Measurements from ENCODE around the gene IL34. TPM values are rescaled to one million over a fixed set of nuclear protein-coding genes. Genes with fewer than 3 reads are reported as not detected.
"Not testable (repeated sequence)": the region's sequence is repeated elsewhere in the genome, so short reads cannot be mapped to it uniquely, and the experiment has no call there.

IL34 gene
- total and polyA plus RNA-seq, 8 donors = 0.45 to 5.9 (median 1.8) TPM; not detected in 2

- H3K36me3 ChIP-seq = no peaks in the 10 kb centered on the region
- H3K9me3 ChIP-seq = peaks cover 0 to 15% (median 6%) of the 10 kb centered on the region in 4 donors
- TF ChIP-seq POLR2AphosphoS5 (IDR thresholded peaks at IDR 0.05) (no peak), CTCF (IDR thresholded peaks at IDR 0.05) (no peak), EP300 (IDR thresholded peaks at IDR 0.05) (no peak), POLR2A (IDR thresholded peaks at IDR 0.05) (no peak)
- H3K27me3 ChIP-seq = no peaks in the 10 kb centered on the region
- H3K4me3 ChIP-seq = no peak overlapping the region
- no peaks in the 10 kb centered on the region for H3K4me1 ChIP-seq
- DNase-seq = no peak
- intact Hi-C loops (cut with DNase I; ENCODE audit: low total_unique reads) = no loop called here
- no peak overlapping the region for H3K27ac ChIP-seq
- WGBS, 5 donors = 78 to 82% (median 81%) methylated on average over 3 of the region's 3 CpGs
Observed at GRCh38 chr16:70627696-70628095, 18.7 kb upstream of the IL34 start.

- intact Hi-C loops (cut with DNase I; ENCODE audit: low total_unique reads) = no loop called here
- TF ChIP-seq POLR2AphosphoS5 (IDR thresholded peaks at IDR 0.05) (no peak), EP300 (IDR thresholded peaks at IDR 0.05) (no peak), POLR2A (IDR thresholded peaks at IDR 0.05) (no peak), CTCF (IDR thresholded peaks at IDR 0.05) (no peak)
- DNase-seq = no peak
- H3K27me3 ChIP-seq = no peaks in the 10 kb centered on the region
- H3K4me3 ChIP-seq = no peak overlapping the region
- peaks cover 0 to 15% (median 6%) of the 10 kb centered on the region in 4 donors for H3K9me3 ChIP-seq
- 80 to 87% (median 82%) methylated on average over 3 of the region's 3 CpGs for WGBS, 5 donors
- peaks cover 0 to 7% (median 0%) of the 10 kb centered on the region in 4 donors for H3K4me1 ChIP-seq
- H3K36me3 ChIP-seq = no peaks in the 10 kb centered on the region
- peak overlapping the region in 1 of 5 donors; percentile 9 for H3K27ac ChIP-seq
Observed at GRCh38 chr16:70630960-70631745, 15.2 kb upstream of the IL34 start.

- H3K27ac ChIP-seq = no peak overlapping the region
- WGBS, 5 donors = 83 to 90% (median 89%) methylated on average over 5 of the region's 5 CpGs
- TF ChIP-seq CTCF (IDR thresholded peaks at IDR 0.05) (no peak), EP300 (IDR thresholded peaks at IDR 0.05) (no peak), POLR2AphosphoS5 (IDR thresholded peaks at IDR 0.05) (no peak), POLR2A (IDR thresholded peaks at IDR 0.05) (no peak)
- H3K9me3 ChIP-seq = peaks cover 0 to 15% (median 6%) of the 10 kb centered on the region in 4 donors
- H3K4me3 ChIP-seq = no peak overlapping the region
- no peaks in the 10 kb centered on the region for H3K27me3 ChIP-seq
- no peaks in the 10 kb centered on the region for H3K36me3 ChIP-seq
- DNase-seq = no peak
- intact Hi-C loops (cut with DNase I; ENCODE audit: low total_unique reads) = no loop called here
- H3K4me1 ChIP-seq = peaks cover 0 to 7% (median 0%) of the 10 kb centered on the region in 4 donors
Observed at GRCh38 chr16:70632273-70632672, 14.1 kb upstream of the IL34 start.

GRCh38 chr16:70633617-70634016, 12.7 kb upstream of the IL34 start:
- WGBS, 5 donors = 81 to 90% (median 89%) methylated on average over 10 of the region's 10 CpGs
- Histone ChIP-seq H3K4me1 (peaks cover 0 to 11% (median 1%) of the 10 kb centered on the region in 4 donors), H3K9me3 (peaks cover 0 to 15% (median 6%) of the 10 kb centered on the region in 4 donors)
- DNase-seq; H3K4me3 ChIP-seq; H3K27me3 ChIP-seq; H3K27ac ChIP-seq; intact Hi-C loops (cut with DNase I; ENCODE audit: low total_unique reads); H3K36me3 ChIP-seq: not testable (repeated sequence)

GRCh38 chr16:70634861-70635260, 11.5 kb upstream of the IL34 start:
- intact Hi-C loops (cut with DNase I; ENCODE audit: low total_unique reads) = no loop called here
- H3K4me3 ChIP-seq = no peak overlapping the region
- H3K27ac ChIP-seq = peak overlapping the region in 2 of 5 donors; percentile 2 to 43
- H3K9me3 ChIP-seq = peaks cover 0 to 15% (median 6%) of the 10 kb centered on the region in 4 donors
- WGBS, 5 donors = 73 to 84% (median 78%) methylated on average over 4 of the region's 4 CpGs
- no peaks in the 10 kb centered on the region for H3K36me3 ChIP-seq
- TF ChIP-seq POLR2AphosphoS5 (IDR thresholded peaks at IDR 0.05) (no peak), CTCF (IDR thresholded peaks at IDR 0.05) (no peak), EP300 (IDR thresholded peaks at IDR 0.05) (no peak), POLR2A (IDR thresholded peaks at IDR 0.05) (no peak)
- DNase-seq = no peak
- H3K4me1 ChIP-seq = peaks cover 0 to 19% (median 5%) of the 10 kb centered on the region in 4 donors
- H3K27me3 ChIP-seq = no peaks in the 10 kb centered on the region
